ENCODE data around the gene ATP2B1. TPM values are rescaled to one million over a fixed set of nuclear protein-coding genes. Genes with fewer than 3 reads are reported as not detected.

ATP2B1 gene
- total RNA-seq, 1 donor = 214 TPM

GRCh38 chr12:89686311-89686710, 22.3 kb downstream of the ATP2B1 start:
- no peak overlapping the region for H3K4me3 ChIP-seq (ENCODE audit: low read depth, low read length)
- TF ChIP-seq CTCF (IDR thresholded peaks at IDR 0.05; ENCODE audit: insufficient read depth, low read depth, low read length) = no peak
- DNase-seq (ENCODE audit: low read depth) = no peak

- no peak for DNase-seq (ENCODE audit: low read depth)
- TF ChIP-seq CTCF (IDR thresholded peaks at IDR 0.05; ENCODE audit: insufficient read depth, low read depth, low read length) = no peak
Observed at GRCh38 chr12:89685363-89685972, 23.2 kb downstream of the ATP2B1 start.

GRCh38 chr12:89684136-89684535, 24.5 kb downstream of the ATP2B1 start:
- no peak overlapping the region for H3K4me3 ChIP-seq (ENCODE audit: low read depth, low read length)
- DNase-seq (ENCODE audit: low read depth) = no peak
- TF ChIP-seq CTCF (IDR thresholded peaks at IDR 0.05; ENCODE audit: insufficient read depth, low read depth, low read length) = no peak

More at GRCh38 chr12:89685363-89685972, 23.2 kb downstream of the ATP2B1 start:
- no peak overlapping the region for H3K4me3 ChIP-seq (ENCODE audit: low read depth, low read length)

- no peak for TF ChIP-seq CTCF (IDR thresholded peaks at IDR 0.05; ENCODE audit: insufficient read depth, low read depth, low read length)
- DNase-seq (ENCODE audit: low read depth) = no peak
- no peak overlapping the region for H3K4me3 ChIP-seq (ENCODE audit: low read depth, low read length)
Observed at GRCh38 chr12:89682284-89682683, 26.4 kb downstream of the ATP2B1 start.

GRCh38 chr12:89680409-89680808, 28.2 kb downstream of the ATP2B1 start:
- TF ChIP-seq CTCF (IDR thresholded peaks at IDR 0.05; ENCODE audit: insufficient read depth, low read depth, low read length) = no peak
- DNase-seq (ENCODE audit: low read depth) = no peak
- H3K4me3 ChIP-seq (ENCODE audit: low read depth, low read length) = no peak overlapping the region

- no peak for TF ChIP-seq CTCF (IDR thresholded peaks at IDR 0.05; ENCODE audit: insufficient read depth, low read depth, low read length)
- H3K4me3 ChIP-seq (ENCODE audit: low read depth, low read length) = no peak overlapping the region
- DNase-seq (ENCODE audit: low read depth) = no peak
Observed at GRCh38 chr12:89679631-89680030, 29.0 kb downstream of the ATP2B1 start.

GRCh38 chr12:89678225-89678624, 30.4 kb downstream of the ATP2B1 start:
- DNase-seq (ENCODE audit: low read depth) = no peak
- no peak overlapping the region for H3K4me3 ChIP-seq (ENCODE audit: low read depth, low read length)
- no peak for TF ChIP-seq CTCF (IDR thresholded peaks at IDR 0.05; ENCODE audit: insufficient read depth, low read depth, low read length)
